Measurements from ENCODE around the gene RBM23. TPM values are rescaled to one million over a fixed set of nuclear protein-coding genes. Genes with fewer than 3 reads are reported as not detected.

The RBM23 gene
- total and polyA plus RNA-seq, 2 of the 8 experiments (the other 6 are each of a cell fraction or from before 2014, with no cell fraction given), result 41.2 to 43.3 TPM

- no peak for TF ChIP-seq SP1 (IDR thresholded peaks at IDR 0.05; ENCODE audit: low read depth, low read length)
- Histone ChIP-seq H3K9ac (replicated peaks in 1 of 4; ENCODE audit: extremely low read depth in 1 of 4, low read depth in 3 of 4, low read length in 3 of 4) (peak overlapping the region; percentile 82 to 96 (median 89); a peak in 6 of 7 replicates), H3K23ac (ENCODE audit: insufficient read length) (no peak overlapping the region), H3K4ac (replicated peaks; ENCODE audit: insufficient read length, low read depth, low read length) (no peak overlapping the region), H3K79me2 (ENCODE audit: control insufficient read depth in 1 of 2, insufficient read depth in 2 of 2, low read length in 2 of 2) (peaks cover 5 to 21% of the 10 kb centered on the region in 2 experiments), H2BK5ac (ENCODE audit: low read depth, low read length) (peak overlapping the region; percentile 95; the same call in 1 of the 2 replicates), H2BK20ac (ENCODE audit: low read length) (no peak overlapping the region), H3K4me2 (ENCODE audit: insufficient read depth in 1 of 2, low read depth in 2 of 2, low read length in 2 of 2) (peak overlapping the region; percentile 85 to 88), H3K4me3 (ENCODE audit: extremely low read depth in 1 of 4, insufficient read depth in 2 of 4, low read depth in 3 of 4, low read length in 4 of 4) (peak overlapping the region; percentile 65 to 94 (median 86)), H4K5ac (ENCODE audit: insufficient read length, low read depth, low read length) (peak overlapping the region; percentile 96), H3K27ac (ENCODE audit: low read depth, low read length) (peak overlapping the region; percentile 95), H4K20me1 (replicated peaks in 1 of 2; ENCODE audit: control insufficient read depth in 1 of 2, insufficient read depth in 2 of 2, low read length in 2 of 2) (peaks cover 0 to 2% of the 10 kb centered on the region in 2 experiments), H3K23me2 (ENCODE audit: low read depth, low read length) (peaks cover 9% of the 10 kb centered on the region), H3K14ac (ENCODE audit: insufficient read length) (no peak overlapping the region), H2AK5ac (ENCODE audit: low read depth, low read length) (no peak overlapping the region), H2BK15ac (ENCODE audit: low read length) (no peak overlapping the region), H3K18ac (ENCODE audit: extremely low read depth, low read length) (no peak overlapping the region), H4K8ac (ENCODE audit: extremely low read depth, insufficient read depth, low read length) (no peak overlapping the region; the same call in 1 of the 2 replicates), H3K36me3 (ENCODE audit: control insufficient read depth in 2 of 4, insufficient read depth in 4 of 4, low read length in 3 of 4) (peaks cover 21 to 38% (median 30%) of the 10 kb centered on the region in 4 experiments; a peak in 7 of 8 replicates), H3K79me1 (ENCODE audit: low read depth, low read length) (peaks cover 5% of the 10 kb centered on the region; the same call in 1 of the 2 replicates), H3K56ac (replicated peaks; ENCODE audit: insufficient read length, low read depth, low read length) (peak overlapping the region; percentile 74), H3K4me1 (replicated peaks in 1 of 4; ENCODE audit: control insufficient read depth in 3 of 4, insufficient read depth in 4 of 4, low read length in 3 of 4) (peaks cover 0 to 3% (median 1%) of the 10 kb centered on the region in 4 experiments; a peak in 3 of 7 replicates), H2BK12ac (ENCODE audit: low read depth, low read length) (no peak overlapping the region), H2AFZ (ENCODE audit: low read length) (peak overlapping the region; percentile 77; the same call in 1 of the 2 replicates), H3K27me3 (replicated peaks in 1 of 4; ENCODE audit: control insufficient read depth in 3 of 4, extremely low read depth in 1 of 4, insufficient read depth in 3 of 4, low read length in 3 of 4) (no peaks in the 10 kb centered on the region), H3K9me3 (ENCODE audit: insufficient read depth in 2 of 2, low read depth in 1 of 2, low read length in 1 of 2) (no peaks in the 10 kb centered on the region), H4K91ac (replicated peaks; ENCODE audit: insufficient read length, low read length) (peak overlapping the region; percentile 8), H2BK120ac (replicated peaks; ENCODE audit: low read depth, low read length) (no peak overlapping the region)
- ChIA-PET CTCF (ENCODE audit: partially characterized antibody) (interaction anchor here (0.7 to 3.2 kb wide), 12 partner anchors 12 to 370 kb away, joined by 3 to 22 read pairs (median 4); partner anchors contain the start of genes LRP10 and PSMB11), POLR2A (ENCODE audit: partially characterized antibody) (interaction anchor here (0.6 to 4.6 kb wide), 23 partner anchors 9 to 398 kb away, joined by 3 to 67 read pairs (median 5); partner anchors contain the start of genes ACIN1, AJUBA, C14orf119 and HAUS4)
- 40% methylated on average over 12 of the region's 12 CpGs; no CpG with 5 or more reads in 1 of the 2 experiments for WGBS, 2 experiments (ENCODE audit: extremely low coverage in 1 of 2, insufficient coverage in 1 of 2, insufficient read length in 1 of 2, insufficient replicate concordance in 2 of 2, low coverage in 1 of 2, low lambda C conversion rate in 2 of 2, missing lambda C conversion rate in 1 of 2)
- no peak for FAIRE-seq
- DNase-seq (ENCODE audit: low read depth in 1 of 2, low spot score in 2 of 2), result no peak
Observed at GRCh38 chr14:22928237-22929103, 9.5 kb upstream of the RBM23 start.
